Stimulated activated CD4-positive, alpha-beta T cell treated with anti-CD3 and anti-CD28 coated beads, Interleukin-4, amount 100 ng/mL, for 1 hour (primary cell): Measurements from ENCODE around the gene AP2A2.

Experiments
- DNase-seq: peaks from one replicate; pipeline ENCODE4 v3.0.0-alpha.2; 2020

AP2A2 gene

DNA sequence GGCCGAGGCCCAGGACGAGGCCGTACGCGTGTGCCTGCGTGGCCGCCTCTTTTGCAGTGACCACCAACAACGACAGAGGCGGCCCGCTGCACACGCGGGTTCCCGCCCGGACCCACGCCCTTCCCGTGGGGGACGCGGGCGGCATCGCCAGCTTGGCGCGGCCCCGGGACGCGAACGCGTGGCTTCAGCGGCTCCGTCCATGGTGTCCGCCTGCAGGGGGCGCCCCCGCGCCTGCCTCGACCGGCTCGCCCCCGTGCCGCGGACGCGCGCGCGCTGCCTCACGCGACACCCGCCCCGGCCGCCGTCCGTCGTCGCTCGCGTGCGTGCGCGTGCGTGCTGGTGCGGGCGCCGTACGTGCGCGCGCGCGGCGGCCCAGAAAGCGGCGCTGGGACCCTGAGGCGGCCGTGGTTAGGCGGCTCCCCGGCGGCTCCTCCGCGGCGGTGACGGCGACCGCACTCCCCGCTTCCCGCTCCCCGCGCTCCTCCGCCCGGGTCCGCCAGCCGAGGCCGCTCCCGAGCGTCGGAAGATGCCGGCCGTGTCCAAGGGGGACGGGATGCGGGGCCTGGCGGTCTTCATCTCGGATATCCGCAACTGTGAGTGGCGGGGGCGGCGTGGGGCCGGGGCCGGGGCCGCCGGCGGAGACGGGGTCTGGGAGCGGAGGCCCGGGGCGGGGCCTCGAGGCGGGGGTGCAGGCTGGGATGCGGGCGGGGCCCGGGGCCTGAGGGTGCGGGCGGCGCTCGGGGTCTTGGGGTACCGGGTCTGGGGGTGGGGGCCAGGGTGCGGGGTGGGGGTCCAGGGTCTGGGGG, at the start of gene AP2A2:
Gene AP2A2 (plus strand): TSS at position 375 of the 806 bp plus-strand sequence. CDS start 152 bp downstream, at position 527.
- DNase-seq = peak; percentile 95

GRCh38 chr11:876545-876944, 49.1 kb upstream of the AP2A2 start:
- DNase-seq = no peak

DNA sequence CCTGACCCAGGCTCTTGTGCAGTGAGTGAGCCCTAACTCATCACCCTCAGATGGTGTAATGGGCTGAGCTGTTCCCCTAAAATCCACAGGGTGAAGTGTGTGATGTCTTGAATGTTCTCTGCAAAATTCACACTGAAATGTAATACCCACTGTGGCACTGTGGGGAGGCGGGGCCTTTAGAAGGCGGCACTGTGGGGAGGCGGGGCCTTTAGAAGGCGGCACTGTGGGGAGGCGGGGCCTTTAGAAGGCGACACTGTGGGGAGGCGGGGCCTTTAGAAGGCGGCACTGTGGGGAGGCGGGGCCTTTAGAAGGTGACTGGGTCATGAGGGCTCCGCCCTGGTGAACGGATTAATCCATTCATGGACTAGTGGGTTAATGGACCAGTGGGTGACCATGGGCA, 48.1 kb upstream of the AP2A2 start:
- DNase-seq = no peak

DNA sequence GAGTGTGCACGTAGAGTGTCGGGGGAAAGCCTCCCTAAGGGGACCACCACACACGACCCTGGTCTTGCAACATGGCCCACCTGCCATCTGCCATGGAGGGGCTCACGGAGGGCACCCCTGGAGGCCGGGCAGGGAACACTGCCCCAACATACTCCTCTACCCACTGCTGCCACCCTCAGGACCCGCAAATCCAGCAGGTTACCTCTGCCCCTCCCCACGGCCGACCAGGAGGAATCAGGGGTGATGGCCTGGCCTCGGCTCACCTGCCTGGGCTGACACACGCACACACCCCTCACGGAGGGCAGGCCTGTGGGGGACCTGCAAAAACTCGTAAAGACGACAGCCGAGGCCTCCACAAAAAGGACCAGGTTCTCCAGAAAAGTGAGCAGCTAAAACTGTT, 45.2 kb upstream of the AP2A2 start:
- DNase-seq = no peak

- DNase-seq = no peak
Measured at GRCh38 chr11:882596-882995, 43.1 kb upstream of the AP2A2 start.

GRCh38 chr11:883527-883926, 42.1 kb upstream of the AP2A2 start:
- DNase-seq = no peak

- no peak for DNase-seq
Measured at GRCh38 chr11:884578-885070, 41.0 kb upstream of the AP2A2 start.

- no peak for DNase-seq
Measured at GRCh38 chr11:886568-886967, 39.1 kb upstream of the AP2A2 start.

- no peak for DNase-seq
Measured at GRCh38 chr11:887589-887988, 38.1 kb upstream of the AP2A2 start.

DNA sequence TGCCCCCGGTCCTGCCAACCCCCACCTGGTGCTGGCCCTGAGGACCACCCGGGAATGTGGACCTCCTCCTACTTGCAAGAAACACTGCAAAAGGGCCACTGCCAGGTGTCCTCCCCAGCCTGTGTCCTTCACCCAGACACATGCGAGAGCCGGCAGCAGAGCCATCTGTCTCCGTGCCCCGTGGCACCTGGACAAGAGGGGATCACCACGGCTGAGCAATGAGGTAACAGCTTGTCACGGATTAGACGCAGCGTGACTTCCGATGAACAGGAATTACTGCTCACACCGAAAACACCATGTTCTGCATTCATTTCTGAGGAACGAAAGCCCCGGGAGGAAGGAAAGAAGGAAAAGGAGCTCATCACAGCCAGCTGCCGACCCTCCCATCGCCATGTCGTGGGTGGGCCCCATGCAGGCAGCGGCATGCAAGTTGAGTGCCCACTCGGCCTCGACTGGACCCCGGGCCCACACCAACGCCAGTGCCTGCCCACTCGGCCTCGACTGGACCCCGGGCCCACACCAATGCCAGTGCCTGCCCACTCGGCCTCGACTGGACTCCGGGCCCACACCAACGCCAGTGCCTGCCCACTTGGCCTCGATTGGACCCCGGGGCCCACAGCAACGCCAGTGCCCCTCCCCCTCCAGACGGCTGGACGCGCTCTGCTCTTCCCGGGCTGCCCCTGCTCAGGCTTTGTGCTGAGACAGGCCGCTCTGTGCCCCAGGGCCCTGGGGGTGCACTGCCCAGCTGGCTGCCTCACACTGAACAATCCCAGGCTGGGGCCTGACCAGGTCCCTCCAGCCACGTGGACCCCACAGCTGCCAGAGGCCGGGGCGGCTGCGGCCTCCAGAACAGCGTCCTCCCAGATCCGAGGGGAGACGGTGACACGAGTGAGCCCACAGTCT, 37.1 kb upstream of the AP2A2 start:
- DNase-seq = no peak

DNA sequence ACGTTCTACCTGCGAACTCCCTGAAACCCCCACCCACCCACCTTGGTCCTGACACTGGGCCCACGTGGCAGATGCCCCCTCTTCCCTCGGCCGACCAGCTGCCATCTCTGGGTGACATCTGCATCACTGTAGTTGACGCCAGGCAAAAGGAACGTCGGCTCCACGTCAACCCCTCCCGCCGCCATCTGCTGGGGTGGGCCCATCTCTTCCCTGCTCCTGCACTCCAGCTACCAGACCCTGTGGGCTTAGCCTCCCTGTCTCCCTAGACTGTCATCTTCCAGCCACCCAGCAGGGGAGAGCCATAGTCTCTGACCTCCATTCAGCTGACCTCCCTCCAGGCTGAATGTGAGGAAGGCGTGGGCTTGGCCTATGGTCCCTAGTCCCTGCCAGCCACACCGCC, 36.4 kb upstream of the AP2A2 start:
- DNase-seq = no peak

- DNase-seq = no peak
Measured at GRCh38 chr11:889687-890475, 35.8 kb upstream of the AP2A2 start.

DNA sequence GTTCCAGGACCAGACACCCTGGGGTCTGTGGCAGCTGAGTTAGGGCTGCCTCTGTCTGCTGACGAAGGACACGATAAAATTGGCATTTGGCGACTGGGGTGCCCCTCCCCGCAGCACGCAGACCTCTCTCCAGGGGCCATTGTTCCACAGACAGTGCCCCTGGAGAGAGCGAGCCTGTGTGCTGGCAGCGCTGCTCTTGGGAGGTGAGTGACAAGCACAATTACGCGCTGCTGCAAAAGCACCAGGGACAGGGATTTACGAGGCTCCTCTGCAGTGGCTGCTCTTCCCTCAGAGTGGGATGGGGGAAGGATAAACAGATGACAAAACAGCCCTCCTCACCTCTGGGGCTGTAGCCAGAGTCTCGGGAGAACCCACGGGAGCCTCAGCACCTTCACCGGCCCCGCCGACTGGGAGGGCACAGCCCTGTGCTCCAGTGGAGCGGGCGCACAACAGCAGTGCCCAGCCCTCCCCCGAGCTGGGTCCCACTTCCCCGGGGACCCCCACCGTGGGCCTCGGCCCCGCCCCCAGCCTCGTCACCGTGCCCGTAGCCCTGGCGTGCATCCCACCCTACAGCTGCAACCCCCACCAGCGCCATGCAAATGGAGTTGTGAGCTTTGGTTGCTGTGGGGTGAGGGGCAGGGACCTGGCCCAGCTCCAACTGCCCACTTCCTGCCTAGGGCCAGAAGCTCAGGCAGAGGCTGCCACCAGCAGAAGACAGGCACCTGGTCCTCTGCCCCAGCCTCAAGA, 34.7 kb upstream of the AP2A2 start:
- no peak for DNase-seq

DNA sequence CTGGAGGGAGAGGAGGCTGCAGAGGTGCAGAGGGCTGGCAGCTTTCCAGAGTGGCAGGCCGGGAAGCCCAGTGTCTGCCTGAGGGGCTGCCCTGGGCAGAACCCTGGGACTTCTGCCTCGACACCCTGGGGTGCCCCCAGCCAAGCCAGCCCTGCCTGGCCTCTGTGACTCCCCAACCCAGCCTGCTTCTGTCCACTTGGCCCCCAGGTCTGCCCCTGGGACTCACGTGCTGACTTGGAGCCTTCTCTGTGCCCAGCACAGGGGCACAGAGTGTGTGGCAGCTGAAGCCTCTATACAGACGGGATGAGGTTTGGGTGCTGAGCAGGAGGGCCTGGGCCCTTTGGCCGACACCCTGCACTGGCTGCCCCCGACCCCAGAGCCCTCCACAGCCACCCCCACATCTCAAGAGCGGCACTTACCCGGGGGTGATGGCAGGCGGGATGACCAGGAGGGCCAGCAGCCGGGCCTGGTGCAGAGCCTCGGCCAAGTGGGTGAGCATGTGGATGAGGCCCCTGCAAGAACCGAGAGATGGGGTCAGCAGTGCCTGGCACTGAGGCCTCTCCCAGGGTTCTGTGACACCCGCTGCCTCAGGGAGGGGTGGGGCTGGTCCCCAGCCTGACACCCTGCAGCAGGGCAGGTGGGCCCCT, 32.5 kb upstream of the AP2A2 start:
- no peak for DNase-seq

GRCh38 chr11:894575-895201, 31.0 kb upstream of the AP2A2 start:
- no peak for DNase-seq

DNA sequence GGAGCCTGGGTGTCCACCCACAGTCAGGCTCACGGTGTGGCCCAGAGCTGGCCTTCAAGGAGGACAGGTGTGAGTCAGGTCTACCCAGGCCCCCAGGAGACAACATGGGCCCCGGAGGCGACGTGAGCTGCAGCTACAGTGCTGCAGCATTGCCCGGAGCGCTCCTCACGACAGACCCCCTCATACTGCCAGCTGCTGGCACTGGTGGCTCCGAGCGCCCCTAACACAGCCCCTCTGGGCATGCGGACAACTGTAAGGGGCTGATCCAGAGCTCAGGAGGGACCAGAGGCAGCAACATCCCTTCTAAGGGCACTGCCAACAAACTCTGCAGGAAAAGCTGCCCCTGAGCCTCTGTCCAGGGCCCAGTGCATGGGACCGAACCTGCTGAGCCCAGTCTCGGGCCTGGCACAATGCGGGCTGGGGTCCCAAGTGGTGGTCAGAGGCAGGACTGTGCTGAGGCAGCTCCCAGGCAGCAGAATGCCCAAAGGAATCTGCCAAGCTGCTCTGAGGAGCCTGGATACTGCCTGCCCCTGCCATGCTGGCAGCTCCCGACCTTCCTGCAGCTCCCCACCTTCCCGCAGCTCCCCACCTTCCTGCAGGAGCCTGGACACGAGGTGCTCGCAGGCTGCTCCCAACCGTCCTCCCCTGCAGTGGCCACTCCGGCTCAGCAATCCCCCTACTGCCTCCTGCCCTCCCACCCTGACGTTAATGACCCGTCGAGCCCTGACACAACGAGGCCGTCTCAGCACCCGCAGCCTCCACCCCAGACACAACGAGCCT, 30.1 kb upstream of the AP2A2 start:
- DNase-seq = no peak

- DNase-seq = no peak
Measured at GRCh38 chr11:897253-898142, 28.2 kb upstream of the AP2A2 start.

- no peak for DNase-seq
Measured at GRCh38 chr11:898143-898511, 27.5 kb upstream of the AP2A2 start.

DNA sequence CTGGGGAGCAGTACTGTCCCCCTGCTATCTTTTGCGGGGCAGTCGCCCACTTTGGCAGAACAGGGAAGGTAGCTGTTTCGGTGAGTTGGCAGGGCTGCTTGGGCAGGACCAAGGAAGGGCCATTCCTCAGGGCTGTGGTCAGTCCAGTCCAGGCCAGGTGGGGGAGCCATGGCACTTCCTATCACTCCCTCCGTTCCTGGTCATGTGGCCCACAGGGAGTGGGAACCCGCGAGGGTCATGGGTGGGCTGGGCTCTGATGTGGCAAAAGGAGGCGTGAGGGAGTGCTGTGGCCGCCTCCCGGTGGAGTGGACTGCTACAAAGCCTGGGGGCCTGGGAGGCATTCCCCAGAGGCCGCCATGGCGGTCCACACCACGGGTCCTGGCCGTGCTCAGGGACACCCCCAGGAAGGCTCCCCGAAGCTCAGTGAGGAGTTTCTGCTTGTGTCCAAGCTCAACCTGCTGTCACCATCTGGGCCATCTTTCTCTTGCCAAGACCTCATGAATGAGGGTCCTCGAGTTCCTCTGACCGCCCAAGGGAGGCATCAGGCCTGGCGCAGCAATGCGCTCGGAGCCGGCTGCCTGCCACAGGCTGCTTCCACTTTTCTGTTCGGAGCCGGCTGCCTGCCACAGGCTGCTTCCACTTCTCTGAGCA, 27.0 kb upstream of the AP2A2 start:
- DNase-seq = no peak
